NOMO-1 treated with DMSO at 0.1 percent for 48 hours (cell line): Measurements from ENCODE around the gene ZFYVE19.

Experiments used
- DNase-seq: peaks from one replicate; lab custom pipeline; 2025; ENCODE audit not compliant: unreplicated experiment; lab: John Stamatoyannopoulos, UW

ZFYVE19 gene, protein sequence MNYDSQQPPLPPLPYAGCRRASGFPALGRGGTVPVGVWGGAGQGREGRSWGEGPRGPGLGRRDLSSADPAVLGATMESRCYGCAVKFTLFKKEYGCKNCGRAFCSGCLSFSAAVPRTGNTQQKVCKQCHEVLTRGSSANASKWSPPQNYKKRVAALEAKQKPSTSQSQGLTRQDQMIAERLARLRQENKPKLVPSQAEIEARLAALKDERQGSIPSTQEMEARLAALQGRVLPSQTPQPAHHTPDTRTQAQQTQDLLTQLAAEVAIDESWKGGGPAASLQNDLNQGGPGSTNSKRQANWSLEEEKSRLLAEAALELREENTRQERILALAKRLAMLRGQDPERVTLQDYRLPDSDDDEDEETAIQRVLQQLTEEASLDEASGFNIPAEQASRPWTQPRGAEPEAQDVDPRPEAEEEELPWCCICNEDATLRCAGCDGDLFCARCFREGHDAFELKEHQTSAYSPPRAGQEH

DNA sequence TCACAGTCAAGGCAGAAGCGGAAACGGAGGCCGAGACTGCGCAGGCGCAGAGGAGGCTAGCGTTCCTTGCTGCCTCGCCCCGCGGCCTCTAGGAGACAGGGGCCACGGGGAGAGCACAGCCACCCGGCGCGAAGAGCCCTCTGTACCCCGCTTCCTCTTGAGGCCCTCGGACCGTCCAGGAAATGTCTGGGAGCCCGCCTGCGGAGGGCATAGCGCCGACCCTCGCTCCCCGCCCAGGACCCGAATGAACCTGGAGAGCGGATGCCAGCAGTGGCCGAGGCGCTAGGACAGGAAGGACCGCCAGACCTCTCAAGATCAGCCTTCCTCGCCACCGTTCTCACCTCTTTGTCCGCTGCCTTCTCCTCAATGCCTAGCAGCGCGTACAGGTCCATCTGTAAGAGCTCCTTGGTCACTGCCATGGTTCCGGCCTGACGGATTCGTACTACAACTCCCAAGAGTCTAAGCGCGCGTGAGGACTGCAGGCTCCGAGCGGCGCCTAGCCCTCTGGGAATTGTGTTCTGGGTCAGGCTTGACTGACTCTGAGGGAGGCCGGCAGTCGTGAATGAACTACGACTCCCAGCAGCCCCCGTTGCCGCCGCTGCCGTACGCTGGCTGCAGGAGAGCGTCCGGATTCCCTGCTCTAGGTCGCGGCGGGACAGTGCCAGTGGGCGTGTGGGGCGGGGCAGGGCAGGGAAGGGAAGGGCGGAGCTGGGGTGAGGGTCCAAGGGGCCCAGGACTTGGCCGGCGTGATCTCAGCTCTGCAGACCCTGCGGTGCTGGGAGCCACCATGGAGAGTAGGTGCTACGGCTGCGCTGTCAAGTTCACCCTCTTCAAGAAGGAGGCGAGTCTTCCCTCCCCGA, at the start of gene ZFYVE19, which contains the start of gene DNAJC17:
Gene ZFYVE19, plus strand, starts transcription at position 62 of the 860 bp plus-strand sequence. Its CDS starts 501 bp downstream, at position 563.
Gene DNAJC17, minus strand, starts transcription at position 446 of the 860 bp plus-strand sequence. Its CDS starts 27 bp downstream, at position 419.
- peak; percentile 98 for DNase-seq

DNA sequence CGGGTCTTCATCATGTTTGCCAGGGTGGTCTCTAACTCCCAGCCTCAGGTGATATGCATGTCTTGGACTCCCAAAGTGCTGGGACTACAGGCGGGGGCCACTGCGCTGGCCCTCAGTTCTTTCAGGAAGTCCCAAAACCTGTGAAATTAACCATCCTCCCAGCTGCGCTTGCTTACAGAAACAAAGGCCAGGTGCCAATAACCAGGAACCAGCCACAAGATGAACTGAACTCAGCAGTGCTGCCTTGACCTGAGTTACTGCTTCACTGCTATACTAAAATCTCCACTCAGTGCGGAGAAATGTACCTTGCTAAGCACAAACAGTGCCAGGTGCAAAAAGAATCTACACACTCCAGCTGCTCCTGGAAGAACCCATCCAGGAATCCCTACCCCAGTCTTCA, 46.9 kb upstream of the ZFYVE19 start:
- DNase-seq = no peak

DNA sequence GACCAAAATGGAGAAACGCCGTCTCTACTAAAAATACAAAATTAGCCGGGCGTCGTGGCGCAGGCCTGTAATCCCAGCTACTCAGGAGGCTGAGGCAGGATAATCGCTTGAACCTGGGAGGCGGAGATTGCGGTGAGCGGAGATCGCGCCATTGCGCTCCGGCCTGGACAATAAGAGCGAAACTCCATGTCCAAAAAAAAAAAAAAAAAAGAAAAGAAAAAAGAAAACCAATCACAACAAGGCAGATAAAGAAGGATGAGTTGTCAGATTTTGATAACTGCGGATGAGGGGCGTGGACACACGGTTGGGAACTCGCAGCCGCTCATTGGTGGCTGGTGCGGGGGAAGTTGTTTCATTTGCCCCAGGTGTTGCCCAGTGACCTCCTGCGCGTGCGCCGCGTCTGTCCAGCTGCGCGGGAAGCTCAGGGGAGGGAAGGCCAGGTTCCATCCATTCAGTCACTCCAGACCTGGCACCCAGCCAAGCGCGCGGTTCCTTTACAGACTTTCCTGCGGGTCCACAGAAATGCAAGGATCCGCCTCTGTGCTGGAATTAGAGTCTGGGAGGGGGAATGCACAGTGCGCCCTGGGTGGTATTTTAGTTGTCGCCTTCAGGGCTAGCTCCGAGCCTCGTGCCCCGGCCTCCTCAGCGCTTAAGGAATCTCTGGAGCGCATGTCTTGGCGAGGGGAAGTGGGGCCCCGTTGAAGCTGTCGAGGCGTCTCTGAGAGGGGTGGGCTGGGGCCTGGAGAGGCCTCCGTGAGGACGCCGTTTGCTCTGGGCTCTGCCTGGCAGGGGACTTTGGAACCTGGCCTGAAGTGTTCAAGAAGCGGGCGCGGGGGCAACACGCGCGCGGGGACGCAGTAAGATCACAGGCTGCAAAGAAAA, 43.7 kb upstream of the ZFYVE19 start:
- DNase-seq = peak; percentile 53

DNA sequence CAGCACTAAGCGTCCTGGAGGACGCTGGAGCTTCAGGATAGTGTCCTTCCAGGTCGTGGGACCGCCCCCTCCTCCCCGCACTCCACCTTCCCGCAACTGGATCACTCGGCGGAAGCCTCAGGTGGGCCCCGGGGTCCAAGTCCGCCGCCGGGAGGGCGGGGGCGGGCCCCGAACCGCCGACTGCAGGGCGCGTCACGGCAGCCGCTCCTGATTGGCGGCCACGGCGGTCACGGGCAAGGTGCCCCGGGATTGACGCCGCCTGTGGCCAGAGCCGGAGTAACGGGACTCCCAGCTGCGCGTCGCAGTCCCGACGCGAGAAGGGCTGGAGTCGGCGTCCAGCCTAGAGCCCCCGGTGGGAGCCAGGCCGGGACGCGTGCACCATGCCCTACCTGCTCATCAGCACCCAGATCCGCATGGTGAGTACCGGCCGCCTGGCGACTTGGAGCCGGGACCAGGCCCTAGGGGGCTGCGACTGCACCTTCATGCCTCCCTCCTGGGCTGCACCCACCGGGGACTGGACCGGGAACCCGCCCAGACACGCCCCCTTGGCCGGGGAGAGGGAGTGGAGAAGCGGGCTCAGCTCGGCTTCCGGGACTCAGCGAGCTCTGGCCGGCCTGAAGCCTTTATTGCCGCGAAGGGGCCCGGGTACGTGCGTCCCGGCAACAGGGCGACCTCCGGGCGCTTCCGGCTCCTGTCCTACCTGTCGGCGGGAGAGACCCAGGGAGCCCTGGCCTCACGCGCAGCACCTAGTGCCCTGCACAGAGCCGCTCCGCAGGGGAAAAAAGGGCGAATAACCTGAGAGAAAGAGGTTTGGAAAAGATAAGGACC, 42.9 kb upstream of the ZFYVE19 start, which contains the start of gene GCHFR:
Gene GCHFR, plus strand, starts transcription at position 268 of the 828 bp plus-strand sequence. Its CDS starts 113 bp downstream, at position 381.
- DNase-seq = peak; percentile 61

DNA sequence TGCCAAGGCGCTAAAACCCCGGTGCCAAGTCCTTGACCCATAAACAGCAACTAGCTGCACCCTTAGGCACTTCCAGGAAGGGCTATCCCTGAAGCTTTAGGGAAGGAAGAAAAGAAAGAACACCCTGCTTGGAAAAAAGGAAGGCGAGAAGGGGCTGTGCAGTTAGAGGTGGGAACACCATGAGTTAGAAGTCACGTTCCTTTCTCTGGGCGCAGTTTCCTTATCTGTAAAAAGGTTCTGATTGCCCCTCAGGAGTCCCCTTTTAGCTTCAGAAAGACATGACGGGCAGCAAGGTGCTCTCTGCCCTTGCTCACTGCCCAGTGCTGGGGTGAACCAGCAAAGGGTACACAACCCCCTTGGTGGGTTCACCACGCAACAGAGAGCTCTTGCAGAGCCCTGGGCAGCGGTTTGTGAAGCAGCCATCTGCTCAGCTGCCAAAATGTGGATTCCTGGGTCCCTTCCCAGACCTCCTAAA, 42.2 kb upstream of the ZFYVE19 start:
- DNase-seq = no peak

DNA sequence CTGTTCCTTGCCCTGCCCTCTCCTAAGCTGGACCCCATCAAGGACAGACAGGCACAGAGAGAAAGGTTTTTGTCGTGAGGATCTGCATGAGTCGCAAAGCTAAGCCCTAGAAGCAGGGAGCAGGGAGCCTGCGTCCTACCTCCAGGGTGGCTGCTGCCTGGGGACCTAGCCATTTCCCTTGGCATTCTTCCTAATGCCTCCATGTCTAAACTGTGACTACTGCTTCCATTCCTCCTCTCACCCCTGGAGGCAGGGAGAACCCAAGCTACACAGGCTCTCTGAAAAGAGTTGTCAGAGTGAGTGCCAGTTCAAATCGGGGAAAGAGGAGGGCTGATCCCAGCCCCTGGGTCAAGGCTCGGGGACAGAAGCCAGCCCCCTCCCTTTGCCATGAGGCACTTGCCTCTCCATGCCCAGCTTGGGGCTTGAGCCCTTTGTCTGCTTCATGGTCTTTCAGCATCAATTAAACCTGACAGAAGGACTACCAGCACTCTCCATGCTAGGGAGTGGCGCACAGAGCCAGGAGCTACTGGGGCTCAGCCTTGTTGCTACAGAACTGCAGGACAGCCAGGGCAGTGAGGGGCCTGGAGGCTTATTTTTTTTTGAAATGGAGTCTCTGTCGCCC, 40.6 kb upstream of the ZFYVE19 start:
- no peak for DNase-seq

DNA sequence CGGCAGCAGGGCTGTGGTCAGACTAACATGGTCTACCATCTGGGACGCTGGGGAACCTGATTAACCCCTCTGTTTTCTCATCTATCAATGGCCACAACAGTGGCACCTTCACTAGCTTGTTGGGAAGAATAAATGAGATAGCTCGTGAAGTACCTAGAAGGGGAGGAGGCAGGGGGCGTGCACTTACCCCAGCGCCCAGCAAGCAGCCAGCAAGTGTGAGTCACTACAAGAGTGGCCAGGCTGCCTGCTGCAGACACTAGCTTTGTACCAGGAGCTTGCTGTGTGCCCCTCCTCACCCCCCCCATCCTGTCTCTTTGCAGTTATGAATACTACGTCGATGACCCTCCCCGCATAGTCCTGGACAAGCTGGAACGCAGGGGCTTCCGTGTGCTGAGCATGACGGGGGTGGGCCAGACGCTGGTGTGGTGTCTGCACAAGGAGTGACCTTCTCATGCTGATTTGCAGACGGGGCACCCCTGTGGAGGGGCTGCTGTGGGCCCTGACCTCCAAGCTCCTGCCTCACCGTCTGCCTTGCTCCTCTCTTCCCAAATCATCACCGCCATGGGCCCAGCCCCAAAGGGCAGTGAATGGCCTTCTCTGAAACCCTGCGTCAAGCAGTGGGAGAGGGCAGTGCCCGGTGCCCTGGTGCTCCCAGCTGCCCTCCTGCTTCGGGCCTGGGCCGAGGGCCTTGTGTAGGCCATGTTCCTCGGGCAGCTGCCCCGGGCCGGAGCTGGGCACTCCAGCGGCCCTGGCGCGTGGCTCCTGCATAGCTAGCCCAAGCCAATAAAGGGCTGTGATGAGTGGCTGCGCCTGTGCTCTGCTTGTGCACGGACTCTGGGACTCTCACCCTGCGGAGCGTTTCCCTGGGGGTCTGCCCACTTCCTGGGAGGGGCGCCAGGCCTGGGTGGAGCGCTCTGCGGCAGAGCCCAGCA, 39.7 kb upstream of the ZFYVE19 start:
- no peak for DNase-seq

DNA sequence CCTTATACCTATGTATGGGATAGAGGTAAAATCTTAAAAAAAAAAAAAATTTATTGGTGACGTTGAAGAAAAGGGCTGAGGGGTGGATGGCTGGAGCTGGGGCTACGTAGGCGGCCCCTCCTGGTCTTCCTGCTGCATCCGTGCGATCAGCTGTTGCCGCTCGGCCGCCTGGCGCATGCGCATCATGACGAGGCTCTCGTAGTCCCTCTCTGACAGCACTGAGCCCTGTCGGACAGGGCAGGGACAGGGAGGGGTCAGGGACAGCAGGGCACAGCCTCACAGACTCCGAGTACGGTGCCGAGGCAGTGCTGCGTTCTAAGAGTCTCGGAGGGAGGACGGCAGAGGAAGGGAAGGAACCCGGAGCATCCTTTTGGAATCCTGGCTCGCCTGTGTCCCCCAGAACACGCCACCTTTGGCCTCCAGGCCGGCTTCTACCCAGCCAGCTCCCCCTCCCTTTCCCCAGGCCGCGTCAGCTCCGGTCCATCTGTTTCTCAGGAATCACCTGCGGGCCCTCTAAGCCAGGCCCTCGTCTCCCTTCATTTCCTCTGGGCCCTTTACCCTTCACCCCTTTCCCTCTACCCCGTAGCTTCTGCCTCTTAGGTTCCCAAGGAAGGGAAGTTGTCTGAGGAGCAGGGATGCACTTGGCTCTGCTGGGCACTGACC, 38.9 kb upstream of the ZFYVE19 start:
- no peak for DNase-seq

DNA sequence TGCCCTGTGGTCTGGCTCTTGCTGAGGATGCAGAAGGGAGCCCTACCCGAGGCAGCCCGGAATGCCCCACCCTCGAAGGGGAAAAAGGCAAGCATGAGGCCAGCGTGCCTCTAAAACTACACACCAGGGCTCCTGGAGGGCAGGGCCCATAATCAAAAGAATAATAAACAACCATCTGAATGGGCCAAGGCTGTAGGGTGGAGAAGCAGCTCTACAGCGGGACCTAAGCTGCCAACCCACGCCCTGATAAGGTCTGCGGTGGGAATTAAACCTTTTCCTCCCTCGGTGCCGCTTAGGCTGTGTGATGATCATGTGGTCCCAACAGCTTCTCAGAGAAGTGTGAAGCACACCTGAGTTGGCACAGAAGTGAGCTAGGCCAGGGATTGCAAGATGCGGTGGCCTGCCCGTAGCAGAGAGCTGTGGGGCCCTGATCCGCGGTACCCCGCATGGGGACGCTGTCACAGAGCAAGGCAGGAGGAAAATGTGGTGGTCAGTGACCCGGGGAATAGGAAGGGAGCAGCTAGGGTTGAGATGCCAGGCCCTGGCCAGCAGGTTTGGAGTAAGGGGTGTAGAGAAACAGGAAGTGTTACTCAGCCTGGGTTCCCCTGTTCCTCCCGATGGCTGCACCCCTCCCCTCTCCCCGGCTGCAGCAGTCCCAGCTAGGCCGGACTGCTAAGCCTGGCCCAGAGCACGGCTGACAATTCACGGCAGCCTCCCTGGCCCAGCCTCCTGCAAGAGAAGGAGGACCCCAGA, 38.2 kb upstream of the ZFYVE19 start:
- DNase-seq = no peak

DNA sequence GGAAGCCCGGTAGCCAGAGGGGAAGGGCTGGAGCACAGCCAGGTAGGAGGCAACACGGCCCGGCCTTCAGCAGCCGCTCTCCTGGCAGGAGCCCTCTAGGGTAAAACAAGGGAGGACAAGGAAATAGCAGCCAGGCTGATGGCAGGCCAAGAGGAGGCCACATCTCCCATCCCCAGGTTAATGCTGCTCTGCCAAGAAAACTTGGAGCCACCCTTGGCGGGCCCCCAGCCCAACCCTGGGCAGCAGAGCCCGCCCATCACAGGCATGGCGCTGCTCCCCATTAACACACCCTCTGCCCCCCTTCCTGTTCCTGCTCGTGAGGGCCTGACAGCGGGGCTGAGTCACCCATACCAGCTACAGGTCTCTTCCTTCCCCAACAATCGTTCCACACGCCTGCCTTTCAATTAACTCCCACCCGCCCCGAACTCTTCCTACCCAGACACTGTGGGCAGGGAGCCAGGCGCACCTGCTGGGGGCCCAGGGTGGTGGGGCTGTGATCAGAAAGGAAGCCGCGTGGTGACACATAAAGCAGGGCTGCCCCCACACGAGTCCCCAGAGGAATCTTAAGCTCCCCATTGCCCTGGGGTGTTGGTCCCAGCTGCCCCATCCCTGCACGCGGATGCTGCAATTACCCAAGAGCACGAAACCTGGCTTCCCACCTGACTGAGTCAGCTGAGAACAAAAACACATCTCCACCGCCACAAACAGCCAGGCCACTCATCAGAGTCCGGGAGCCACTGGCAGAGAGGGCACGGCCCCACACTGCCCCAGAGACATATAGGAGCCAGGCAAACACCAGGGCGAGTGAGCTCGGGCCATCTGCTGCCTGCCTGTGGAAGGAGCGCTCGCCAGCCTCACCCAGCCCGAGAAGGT, 37.4 kb upstream of the ZFYVE19 start, which contains the start of gene C15orf62:
Gene C15orf62, plus strand, starts transcription at position 707 of the 873 bp plus-strand sequence. CDS start 516 bp downstream, outside the sequence.
- peak; percentile 46 for DNase-seq

DNA sequence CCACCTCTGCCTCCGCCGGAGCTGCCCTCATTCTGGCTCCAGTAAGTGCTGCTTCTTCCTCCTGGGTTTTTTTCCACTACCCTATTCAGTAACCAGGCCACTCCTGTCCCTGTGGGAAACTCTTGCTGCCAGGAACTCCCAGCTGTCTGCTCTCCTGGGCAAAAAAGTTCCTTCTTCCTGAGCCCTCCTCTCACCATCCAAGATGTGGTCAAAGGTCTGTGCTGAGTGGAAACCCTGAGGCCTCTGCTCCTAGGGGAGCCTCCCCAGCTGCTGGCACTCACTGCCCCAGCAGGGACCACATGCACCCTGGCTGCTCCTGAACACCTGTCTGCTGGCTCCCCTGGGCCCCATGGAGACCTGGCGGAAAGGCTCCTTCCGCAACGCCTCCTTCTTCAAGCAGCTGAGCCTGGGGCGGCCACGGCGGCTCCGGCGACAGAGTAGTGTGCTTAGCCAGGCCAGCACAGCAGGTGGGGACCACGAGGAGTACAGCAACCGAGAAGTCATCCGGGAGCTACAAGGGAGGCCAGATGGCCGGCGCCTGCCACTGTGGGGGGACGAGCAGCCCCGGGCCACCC, 36.7 kb upstream of the ZFYVE19 start:
- DNase-seq = no peak

DNA sequence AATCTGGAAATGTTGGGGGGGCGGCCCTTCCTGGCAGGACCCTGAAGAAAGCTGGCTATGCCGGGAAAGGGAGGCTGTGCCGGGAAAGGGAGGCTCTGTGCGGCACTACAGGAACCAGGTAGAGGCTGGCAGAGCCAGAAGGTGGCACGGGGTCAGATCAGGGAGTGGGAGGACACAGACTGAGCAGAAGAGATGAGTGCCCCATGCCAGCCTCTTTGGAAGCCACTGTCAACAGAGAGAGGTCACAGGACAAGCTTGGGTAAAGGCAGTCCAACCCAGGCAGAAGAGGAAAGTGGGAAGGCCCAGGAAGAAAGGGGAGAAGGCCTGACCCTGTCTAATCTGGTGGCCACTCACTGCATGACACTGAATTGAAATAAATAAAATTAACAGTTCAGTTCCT, 35.6 kb upstream of the ZFYVE19 start:
- no peak for DNase-seq

DNA sequence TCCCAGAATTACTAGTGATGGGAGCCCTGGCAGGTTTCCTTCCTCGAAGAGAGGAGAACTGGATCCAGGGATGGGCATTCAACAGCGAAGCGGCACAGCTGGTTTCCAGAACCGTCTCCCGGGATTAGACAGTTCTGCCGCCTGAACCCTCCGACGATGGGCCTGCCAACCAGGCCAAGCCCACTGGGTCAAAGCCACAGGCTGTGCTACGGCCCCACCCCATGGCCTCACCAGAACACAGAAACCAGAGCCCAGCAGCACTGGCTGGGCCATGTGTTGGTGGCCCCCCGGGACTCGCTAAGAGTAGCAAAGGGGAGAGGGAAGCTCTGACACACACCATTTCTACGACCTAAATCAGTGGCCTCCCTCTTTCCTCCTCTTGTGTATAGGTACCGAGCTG, 34.9 kb upstream of the ZFYVE19 start:
- DNase-seq = no peak

DNA sequence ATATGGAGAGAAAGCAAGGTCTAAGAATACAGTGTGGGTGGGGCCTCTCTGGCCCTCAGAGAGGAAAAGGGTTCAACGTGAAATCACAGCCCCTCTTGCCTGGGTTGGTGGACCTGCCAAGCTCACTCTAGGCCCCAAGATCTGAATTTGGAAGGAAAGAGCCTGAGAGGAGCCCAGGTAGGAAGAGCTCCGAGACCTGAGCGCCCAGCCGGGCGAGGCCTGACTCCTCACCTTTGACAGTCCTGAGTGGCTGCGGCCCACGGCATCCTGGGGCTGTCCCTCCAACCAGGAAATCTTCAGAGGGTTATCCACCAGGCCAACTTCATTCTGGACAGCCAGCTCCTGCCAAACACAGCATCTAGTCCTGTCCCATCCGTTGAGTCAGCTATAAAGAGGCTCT, 33.4 kb upstream of the ZFYVE19 start:
- no peak for DNase-seq

DNA sequence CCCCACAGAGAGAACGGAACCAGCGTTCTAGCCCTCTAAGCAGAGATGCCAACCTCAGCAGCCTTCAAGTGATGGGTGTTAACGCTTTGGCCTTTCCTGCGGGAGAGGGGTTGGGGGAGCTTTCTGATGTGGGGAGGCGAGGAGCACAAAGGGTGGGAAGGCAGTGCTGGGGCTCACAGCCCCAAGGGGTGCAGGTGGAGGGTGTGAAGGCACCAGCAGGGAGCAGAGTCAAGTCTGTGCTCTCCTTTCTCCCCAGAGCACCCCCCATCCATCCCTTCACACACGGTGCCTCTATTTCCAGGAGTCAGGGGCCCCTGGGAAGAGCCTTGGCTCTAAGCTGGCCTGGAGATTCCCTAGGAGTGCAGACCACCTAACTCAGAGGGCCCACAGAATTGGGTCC, 33.0 kb upstream of the ZFYVE19 start:
- DNase-seq = no peak
